Astrocyte (in vitro differentiated cells and primary cell): ENCODE measurements around the gene EML6. TPM values are rescaled to one million over a fixed set of nuclear protein-coding genes. Genes with fewer than 3 reads are reported as not detected.
A peak's percentile ranks its signal among the peaks of the same experiment; 100 is the strongest.

Source experiments
- DNase-seq: peaks from one replicate; pipeline ENCODE4 v3.0.0-alpha.2; 2010; ENCODE audit warnings: low read depth
- FAIRE-seq: peaks from 2 replicates; lab custom pipeline; 2011; peaks lifted over from hg19 to GRCh38; lab: Jason Lieb, UNC
- H2AFZ ChIP-seq: 2 replicates; pipeline ENCODE4 v1.6.0; 2012; ENCODE audit warnings: low read depth, low read length, inconsistent platforms
- H3K27ac ChIP-seq: 2 replicates; pipeline ENCODE4 v1.5.1; 2011; ENCODE audit warnings: low read depth, low read length, inconsistent platforms
- H3K27me3 ChIP-seq: 2 replicates; pipeline ENCODE4 v1.6.0; 2011; ENCODE audit warnings: low read length, inconsistent platforms; ENCODE audit not compliant: insufficient read depth
- H3K36me3 ChIP-seq: 2 replicates; pipeline ENCODE4 v1.5.1; 2011; ENCODE audit warnings: low read length, inconsistent platforms; ENCODE audit not compliant: insufficient read depth
- H3K4me1 ChIP-seq: 2 replicates; pipeline ENCODE4 v1.5.1; 2011; ENCODE audit warnings: low read length, inconsistent platforms; ENCODE audit not compliant: insufficient read depth
- H3K4me2 ChIP-seq: 2 replicates; pipeline ENCODE4 v1.6.0; 2012; ENCODE audit warnings: low read length, inconsistent platforms
- H3K4me3 ChIP-seq: 2 replicates; pipeline ENCODE4 v1.5.1; 2011; ENCODE audit warnings: low read depth, mild to moderate bottlenecking, low read length, inconsistent platforms; ENCODE audit not compliant: insufficient read depth
- H3K79me2 ChIP-seq: 2 replicates; pipeline ENCODE4 v1.6.0; 2012; ENCODE audit warnings: mild to moderate bottlenecking, low read length, inconsistent platforms; ENCODE audit not compliant: insufficient read depth
- H3K9ac ChIP-seq: 2 replicates; pipeline ENCODE4 v1.6.0; 2012; ENCODE audit warnings: mild to moderate bottlenecking, low read length, inconsistent platforms
- H3K9me3 ChIP-seq: 2 replicates; pipeline ENCODE4 v1.5.1; 2012; ENCODE audit warnings: low read depth, mild to moderate bottlenecking, low read length, inconsistent platforms; ENCODE audit not compliant: insufficient read depth
- H4K20me1 ChIP-seq: 2 replicates; pipeline ENCODE4 v1.6.0; 2012; ENCODE audit warnings: low read length, inconsistent platforms; ENCODE audit not compliant: insufficient read depth
- H3K27ac Mint-ChIP-seq: one replicate; pipeline ENCODE4 v1.8.0; 2021; ENCODE audit warnings: mild to moderate bottlenecking, mixed read lengths; ENCODE audit not compliant: unreplicated experiment
- H3K27me3 Mint-ChIP-seq: one replicate; pipeline ENCODE4 v1.8.0; 2021; ENCODE audit warnings: low read depth, mixed read lengths; ENCODE audit not compliant: unreplicated experiment
- H3K36me3 Mint-ChIP-seq: one replicate; pipeline ENCODE4 v1.8.0; 2021; ENCODE audit warnings: low read depth, mixed read lengths; ENCODE audit not compliant: unreplicated experiment
- H3K4me1 Mint-ChIP-seq: one replicate; pipeline ENCODE4 v1.8.0; 2021; ENCODE audit warnings: low read depth, mixed read lengths; ENCODE audit not compliant: unreplicated experiment
- H3K4me3 Mint-ChIP-seq: one replicate; pipeline ENCODE4 v1.8.0; 2021; ENCODE audit warnings: mild to moderate bottlenecking, moderate library complexity, mixed read lengths; ENCODE audit not compliant: unreplicated experiment
- H3K9me3 Mint-ChIP-seq: one replicate; pipeline ENCODE4 v1.8.0; 2021; ENCODE audit warnings: mild to moderate bottlenecking, mixed read lengths; ENCODE audit not compliant: unreplicated experiment
- EZH2 ChIP-seq: IDR thresholded peaks from 2 replicates; pipeline ENCODE4 v1.6.1; 2012; ENCODE audit warnings: mild to moderate bottlenecking, low read length, inconsistent platforms; ENCODE audit not compliant: insufficient read depth
- total RNA-seq: library from RNA; stranded (reverse); gene quantifications from 2 replicates; pipeline ENCODE4 v1.2.1, GENCODE V29; 2021
- TF ChIP-seq, protein P1 (sequence below): IDR thresholded peaks from 2 replicates; pipeline ENCODE4 v1.5.1; 2011; ENCODE audit warnings: low read depth, mild to moderate bottlenecking, inconsistent platforms, low read length, moderate library complexity; ENCODE audit not compliant: insufficient read depth

The EML6 gene
- total RNA-seq, 1 donor from 2014 or later, result 0.23 TPM

DNA sequence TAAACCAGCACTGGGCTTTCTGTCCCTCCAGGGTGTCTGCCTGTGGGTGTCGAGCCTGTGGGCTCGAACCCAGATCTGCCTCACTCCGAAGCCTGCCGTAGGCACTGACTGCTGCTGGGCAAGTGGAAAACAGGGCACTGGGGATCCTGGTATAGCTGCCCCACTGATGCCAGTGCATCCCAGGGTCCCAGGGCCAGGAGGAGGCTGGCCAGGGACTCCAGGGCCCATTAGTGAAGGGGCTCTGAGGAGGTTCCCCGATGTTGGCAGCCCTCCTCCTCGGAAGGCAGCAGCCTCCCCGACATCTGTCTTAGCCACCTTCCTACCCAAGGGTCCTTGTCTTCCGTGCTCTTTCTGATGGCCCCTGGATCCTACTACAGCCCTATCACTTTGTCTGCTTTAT is 230.7 kb downstream of the EML6 start:
- H3K27ac ChIP-seq, result no peak overlapping the region
- H3K4me2 ChIP-seq, result no peak overlapping the region
- Mint-ChIP-seq H3K4me1 (peaks cover 11% of the 10 kb centered on the region), H3K27ac (no peak overlapping the region), H3K4me3 (no peak overlapping the region), H3K9me3 (no peaks in the 10 kb centered on the region), H3K27me3 (peaks cover 3% of the 10 kb centered on the region), H3K36me3 (peaks cover 10% of the 10 kb centered on the region)
- H3K9me3 ChIP-seq, result no peaks in the 10 kb centered on the region
- H3K4me1 ChIP-seq, result peaks cover 4% of the 10 kb centered on the region
- H4K20me1 ChIP-seq, result no peaks in the 10 kb centered on the region
- no peaks in the 10 kb centered on the region for H3K27me3 ChIP-seq
- no peak overlapping the region for H3K9ac ChIP-seq
- FAIRE-seq (no peak), DNase-seq (no peak)
- no peaks in the 10 kb centered on the region for H3K79me2 ChIP-seq
- H3K36me3 ChIP-seq, result no peaks in the 10 kb centered on the region
- H2AFZ ChIP-seq, result no peak overlapping the region
- H3K4me3 ChIP-seq, result no peak overlapping the region
- no peak for TF ChIP-seq EZH2
- TF ChIP-seq, protein P1, sequence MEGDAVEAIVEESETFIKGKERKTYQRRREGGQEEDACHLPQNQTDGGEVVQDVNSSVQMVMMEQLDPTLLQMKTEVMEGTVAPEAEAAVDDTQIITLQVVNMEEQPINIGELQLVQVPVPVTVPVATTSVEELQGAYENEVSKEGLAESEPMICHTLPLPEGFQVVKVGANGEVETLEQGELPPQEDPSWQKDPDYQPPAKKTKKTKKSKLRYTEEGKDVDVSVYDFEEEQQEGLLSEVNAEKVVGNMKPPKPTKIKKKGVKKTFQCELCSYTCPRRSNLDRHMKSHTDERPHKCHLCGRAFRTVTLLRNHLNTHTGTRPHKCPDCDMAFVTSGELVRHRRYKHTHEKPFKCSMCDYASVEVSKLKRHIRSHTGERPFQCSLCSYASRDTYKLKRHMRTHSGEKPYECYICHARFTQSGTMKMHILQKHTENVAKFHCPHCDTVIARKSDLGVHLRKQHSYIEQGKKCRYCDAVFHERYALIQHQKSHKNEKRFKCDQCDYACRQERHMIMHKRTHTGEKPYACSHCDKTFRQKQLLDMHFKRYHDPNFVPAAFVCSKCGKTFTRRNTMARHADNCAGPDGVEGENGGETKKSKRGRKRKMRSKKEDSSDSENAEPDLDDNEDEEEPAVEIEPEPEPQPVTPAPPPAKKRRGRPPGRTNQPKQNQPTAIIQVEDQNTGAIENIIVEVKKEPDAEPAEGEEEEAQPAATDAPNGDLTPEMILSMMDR, result no peak

DNA sequence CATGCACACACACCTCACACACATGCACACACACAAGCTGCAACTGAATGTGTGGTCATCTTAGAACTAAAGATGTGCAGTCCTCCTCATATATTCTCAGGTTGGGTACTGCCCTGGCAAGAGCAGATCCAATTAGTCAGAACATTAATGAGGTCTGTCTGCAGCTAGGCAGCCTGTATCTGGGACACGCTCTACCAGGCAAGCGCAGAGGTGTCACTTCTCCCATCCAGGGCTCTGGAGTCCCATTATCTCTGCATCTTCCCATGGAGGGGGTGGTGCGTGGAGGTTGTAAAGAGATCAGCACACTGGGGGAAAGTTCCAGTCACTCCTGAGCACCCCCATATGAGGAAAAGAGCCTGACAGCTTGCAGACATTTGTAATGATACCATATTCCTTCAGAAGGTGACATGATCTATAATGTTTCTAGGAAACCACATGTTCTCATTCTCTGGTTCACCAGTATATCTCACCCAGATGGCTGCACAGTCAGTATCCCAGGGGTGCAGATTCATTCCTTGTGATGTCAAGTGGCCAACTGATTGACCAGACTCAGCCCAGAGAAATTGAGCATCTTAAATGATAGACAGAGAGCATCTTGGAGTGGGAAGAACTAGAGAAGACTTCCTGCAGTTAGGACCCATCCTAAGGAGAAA is 231.4 kb downstream of the EML6 start:
- Histone ChIP-seq H3K27me3 (no peaks in the 10 kb centered on the region), H3K36me3 (no peaks in the 10 kb centered on the region), H3K4me1 (peaks cover 4% of the 10 kb centered on the region), H3K4me3 (no peak overlapping the region), H3K9me3 (no peaks in the 10 kb centered on the region), H4K20me1 (no peaks in the 10 kb centered on the region), H3K79me2 (no peaks in the 10 kb centered on the region), H2AFZ (no peak overlapping the region), H3K27ac (no peak overlapping the region), H3K4me2 (no peak overlapping the region), H3K9ac (no peak overlapping the region)
- Mint-ChIP-seq H3K27me3 (peaks cover 4% of the 10 kb centered on the region), H3K4me3 (no peak overlapping the region), H3K9me3 (no peaks in the 10 kb centered on the region), H3K27ac (no peak overlapping the region), H3K4me1 (peaks cover 11% of the 10 kb centered on the region), H3K36me3 (peaks cover 13% of the 10 kb centered on the region)
- no peak for TF ChIP-seq EZH2
- TF ChIP-seq, protein P1, result no peak
- no peak for FAIRE-seq
- DNase-seq, result no peak

DNA sequence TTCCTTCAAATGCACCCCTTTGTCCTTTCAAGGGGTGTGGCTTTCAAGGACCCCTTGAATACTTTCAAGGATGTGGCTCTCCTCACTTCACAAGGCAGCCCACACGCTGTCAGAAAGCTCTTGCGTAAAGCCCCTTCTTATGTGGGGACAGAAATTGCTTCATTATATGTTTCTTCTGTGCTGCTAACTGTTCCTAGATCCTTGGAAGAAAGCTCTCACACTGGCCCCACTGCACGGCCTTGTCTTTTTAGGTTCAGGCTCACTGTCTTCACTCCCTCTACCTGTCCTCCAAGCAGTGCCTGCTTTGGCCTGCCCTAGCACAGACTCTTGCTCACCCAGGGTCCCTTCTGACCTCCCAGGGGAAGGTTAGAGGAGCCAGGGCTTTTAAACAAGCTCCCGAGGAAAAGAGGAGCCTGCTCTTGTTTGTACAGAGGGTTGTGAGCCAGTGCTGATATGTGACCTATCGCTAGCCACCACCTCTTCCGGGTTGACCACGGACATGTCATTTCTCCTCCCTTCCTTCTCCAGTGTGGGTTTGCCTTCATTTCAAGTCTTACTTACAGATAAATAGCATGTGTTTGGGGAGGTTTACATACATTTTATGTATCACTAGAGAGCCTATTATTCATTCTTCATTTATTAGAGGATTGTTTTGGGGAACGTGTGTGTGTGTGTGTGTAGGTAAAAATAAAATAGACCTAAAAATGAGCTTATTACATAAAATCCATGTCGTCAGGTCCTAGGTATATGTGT is 232.1 kb downstream of the EML6 start:
- FAIRE-seq, result no peak
- no peaks in the 10 kb centered on the region for H3K36me3 ChIP-seq
- H3K4me3 ChIP-seq, result no peak overlapping the region
- peaks cover 16% of the 10 kb centered on the region for H3K36me3 Mint-ChIP-seq
- peaks cover 11% of the 10 kb centered on the region for H3K4me1 Mint-ChIP-seq
- H3K4me2 ChIP-seq, result no peak overlapping the region
- no peaks in the 10 kb centered on the region for H3K27me3 ChIP-seq
- no peak overlapping the region for H2AFZ ChIP-seq
- H3K27ac ChIP-seq, result no peak overlapping the region
- no peaks in the 10 kb centered on the region for H3K79me2 ChIP-seq
- no peak overlapping the region for H3K4me3 Mint-ChIP-seq
- H3K9me3 Mint-ChIP-seq, result no peaks in the 10 kb centered on the region
- no peaks in the 10 kb centered on the region for H3K9me3 ChIP-seq
- TF ChIP-seq, protein P1, result no peak
- no peak for TF ChIP-seq EZH2
- no peak for DNase-seq
- H3K27ac Mint-ChIP-seq, result peak overlapping the region; percentile 55
- H3K9ac ChIP-seq, result no peak overlapping the region
- peaks cover 4% of the 10 kb centered on the region for H3K4me1 ChIP-seq
- peaks cover 4% of the 10 kb centered on the region for H3K27me3 Mint-ChIP-seq
- H4K20me1 ChIP-seq, result no peaks in the 10 kb centered on the region
